KMS-11 (cell line): ENCODE measurements around the gene MED9.
"Not testable (repeated sequence)": the region's sequence is repeated elsewhere in the genome, so short reads cannot be mapped to it uniquely, and the experiment has no call there.

ENCODE experiments used
- H2AFZ ChIP-seq: fragments of 200-600 bp; sonication (generic); 2 replicates; pipeline ENCODE4 v1.6.1; 2016; ENCODE audit warnings: antibody characterized with exemption, mixed run types, low read depth
- H3K27ac ChIP-seq: fragments of 200-600 bp; sonication (generic); 2 replicates; pipeline ENCODE4 v1.6.1; 2016; ENCODE audit warnings: mild to moderate bottlenecking, mixed run types
- H3K27me3 ChIP-seq: fragments of 200-600 bp; sonication (generic); 2 replicates; pipeline ENCODE4 v1.6.1; 2017; ENCODE audit warnings: mild to moderate bottlenecking, low read depth, mixed run types, moderate library complexity; ENCODE audit not compliant: insufficient read depth
- H3K36me3 ChIP-seq: fragments of 200-600 bp; sonication (generic); 2 replicates; pipeline ENCODE4 v1.6.1; 2017; ENCODE audit warnings: mild to moderate bottlenecking, mixed run types; ENCODE audit not compliant: insufficient read depth
- H3K4me1 ChIP-seq: fragments of 200-600 bp; sonication (generic); 2 replicates; pipeline ENCODE4 v1.6.1; 2016; ENCODE audit warnings: mild to moderate bottlenecking, low read depth, mixed run types; ENCODE audit not compliant: poor library complexity, severe bottlenecking
- H3K4me2 ChIP-seq: fragments of 200-600 bp; sonication (generic); 2 replicates; pipeline ENCODE4 v1.7.0; 2016; ENCODE audit warnings: mild to moderate bottlenecking, mixed run types
- H3K4me3 ChIP-seq: fragments of 200-600 bp; sonication (generic); IDR thresholded peaks from 2 replicates; pipeline ENCODE4 v1.6.1; 2017; ENCODE audit warnings: low read depth, low read length, mixed read lengths; ENCODE audit not compliant: insufficient read depth
- H3K79me2 ChIP-seq: fragments of 200-600 bp; sonication (generic); 2 replicates; pipeline ENCODE4 v1.6.1; 2016; ENCODE audit warnings: low read depth, mixed run types; ENCODE audit not compliant: insufficient read depth
- H3K9ac ChIP-seq: fragments of 200-600 bp; sonication (generic); 2 replicates; pipeline ENCODE4 v1.6.1; 2016; ENCODE audit warnings: mild to moderate bottlenecking, mixed run types
- H4K20me1 ChIP-seq: fragments of 200-600 bp; sonication (generic); 2 replicates; pipeline ENCODE4 v1.6.1; 2016; ENCODE audit warnings: mild to moderate bottlenecking, mixed run types; ENCODE audit not compliant: insufficient read depth
- TF ChIP-seq, protein P1 (sequence below): fragments of 200-600 bp; sonication (generic); conservative IDR thresholded peaks from 2 replicates; pipeline ENCODE4 v1.6.1; 2017; ENCODE audit warnings: low read depth, mild to moderate bottlenecking, antibody characterized with exemption, low read length, moderate library complexity, mixed read lengths

The MED9 gene

DNA sequence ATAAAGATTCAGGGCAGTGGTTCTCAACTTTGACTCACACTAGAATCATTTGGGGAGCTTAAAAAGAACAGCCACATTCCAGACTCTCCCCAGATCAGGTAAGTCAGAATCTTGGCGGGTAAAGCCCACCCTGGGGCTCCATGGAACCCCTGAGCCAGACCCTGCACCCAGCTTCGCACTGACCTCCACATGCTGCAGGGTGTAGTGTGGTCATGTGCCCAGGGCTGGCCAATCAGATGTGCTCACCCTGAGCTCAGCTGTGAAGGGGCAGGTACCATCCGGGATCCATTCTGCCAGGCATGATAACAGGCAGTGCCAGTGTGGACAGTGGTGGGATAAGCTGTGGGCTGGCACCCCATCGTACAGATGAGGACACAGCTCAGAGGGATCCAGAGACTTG is 28.1 kb upstream of the MED9 start:
- no peak overlapping the region for H3K9ac ChIP-seq
- H3K4me2 ChIP-seq, result no peak overlapping the region
- H3K27ac ChIP-seq, result no peak overlapping the region
- TF ChIP-seq, protein P1, sequence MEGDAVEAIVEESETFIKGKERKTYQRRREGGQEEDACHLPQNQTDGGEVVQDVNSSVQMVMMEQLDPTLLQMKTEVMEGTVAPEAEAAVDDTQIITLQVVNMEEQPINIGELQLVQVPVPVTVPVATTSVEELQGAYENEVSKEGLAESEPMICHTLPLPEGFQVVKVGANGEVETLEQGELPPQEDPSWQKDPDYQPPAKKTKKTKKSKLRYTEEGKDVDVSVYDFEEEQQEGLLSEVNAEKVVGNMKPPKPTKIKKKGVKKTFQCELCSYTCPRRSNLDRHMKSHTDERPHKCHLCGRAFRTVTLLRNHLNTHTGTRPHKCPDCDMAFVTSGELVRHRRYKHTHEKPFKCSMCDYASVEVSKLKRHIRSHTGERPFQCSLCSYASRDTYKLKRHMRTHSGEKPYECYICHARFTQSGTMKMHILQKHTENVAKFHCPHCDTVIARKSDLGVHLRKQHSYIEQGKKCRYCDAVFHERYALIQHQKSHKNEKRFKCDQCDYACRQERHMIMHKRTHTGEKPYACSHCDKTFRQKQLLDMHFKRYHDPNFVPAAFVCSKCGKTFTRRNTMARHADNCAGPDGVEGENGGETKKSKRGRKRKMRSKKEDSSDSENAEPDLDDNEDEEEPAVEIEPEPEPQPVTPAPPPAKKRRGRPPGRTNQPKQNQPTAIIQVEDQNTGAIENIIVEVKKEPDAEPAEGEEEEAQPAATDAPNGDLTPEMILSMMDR, result no peak
- no peaks in the 10 kb centered on the region for H3K79me2 ChIP-seq
- H3K27me3 ChIP-seq, result no peaks in the 10 kb centered on the region
- H3K4me1 ChIP-seq, result no peaks in the 10 kb centered on the region
- H2AFZ ChIP-seq, result no peak overlapping the region
- no peaks in the 10 kb centered on the region for H3K36me3 ChIP-seq
- H4K20me1 ChIP-seq, result no peaks in the 10 kb centered on the region
- H3K4me3 ChIP-seq, result no peak overlapping the region

- TF ChIP-seq, protein P1, result no peak
- no peak overlapping the region for H3K4me3 ChIP-seq
- no peak overlapping the region for H3K9ac ChIP-seq
- no peaks in the 10 kb centered on the region for H3K4me1 ChIP-seq
- H3K36me3 ChIP-seq, result no peaks in the 10 kb centered on the region
- no peak overlapping the region for H3K27ac ChIP-seq
- H3K27me3 ChIP-seq, result no peaks in the 10 kb centered on the region
- H3K79me2 ChIP-seq, result no peaks in the 10 kb centered on the region
- H3K4me2 ChIP-seq, result no peak overlapping the region
- H4K20me1 ChIP-seq, result no peaks in the 10 kb centered on the region
- no peak overlapping the region for H2AFZ ChIP-seq
These were observed 23.7 kb upstream of the MED9 start for GRCh38 chr17:17453088-17453487.

GRCh38 chr17:17454276-17454675 is 22.5 kb upstream of the MED9 start:
- Histone ChIP-seq H3K4me2 (no peak overlapping the region), H4K20me1 (no peaks in the 10 kb centered on the region), H3K27ac (no peak overlapping the region), H3K79me2 (no peaks in the 10 kb centered on the region), H2AFZ (no peak overlapping the region), H3K36me3 (no peaks in the 10 kb centered on the region), H3K27me3 (no peaks in the 10 kb centered on the region), H3K4me1 (no peaks in the 10 kb centered on the region), H3K4me3 (no peak overlapping the region), H3K9ac (no peak overlapping the region)
- TF ChIP-seq, protein P1, result no peak

DNA sequence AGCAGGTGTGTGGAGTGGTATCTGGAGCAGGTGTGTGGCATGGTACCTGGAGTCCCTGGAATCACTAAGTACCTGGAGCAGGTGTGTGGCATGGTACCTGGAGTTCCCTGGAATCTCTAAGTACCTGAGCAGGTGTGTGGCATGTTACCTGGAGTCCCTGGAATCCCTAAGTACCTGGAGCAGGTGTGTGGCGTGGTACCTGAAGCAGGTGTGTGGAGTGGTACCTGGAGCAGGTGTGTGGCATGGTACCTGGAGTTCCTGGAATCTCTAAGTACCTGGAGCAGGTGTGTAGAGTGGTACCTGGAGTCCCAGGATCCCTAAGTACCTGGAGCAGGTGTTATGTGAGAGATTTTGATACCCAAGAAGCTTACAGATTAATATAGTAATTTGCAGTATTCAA is 22.1 kb upstream of the MED9 start:
- H4K20me1 ChIP-seq, H3K79me2 ChIP-seq, H2AFZ ChIP-seq, H3K4me1 ChIP-seq, H3K4me3 ChIP-seq, H3K27me3 ChIP-seq, H3K4me2 ChIP-seq, H3K36me3 ChIP-seq, H3K9ac ChIP-seq, H3K27ac ChIP-seq: not testable (repeated sequence)

DNA sequence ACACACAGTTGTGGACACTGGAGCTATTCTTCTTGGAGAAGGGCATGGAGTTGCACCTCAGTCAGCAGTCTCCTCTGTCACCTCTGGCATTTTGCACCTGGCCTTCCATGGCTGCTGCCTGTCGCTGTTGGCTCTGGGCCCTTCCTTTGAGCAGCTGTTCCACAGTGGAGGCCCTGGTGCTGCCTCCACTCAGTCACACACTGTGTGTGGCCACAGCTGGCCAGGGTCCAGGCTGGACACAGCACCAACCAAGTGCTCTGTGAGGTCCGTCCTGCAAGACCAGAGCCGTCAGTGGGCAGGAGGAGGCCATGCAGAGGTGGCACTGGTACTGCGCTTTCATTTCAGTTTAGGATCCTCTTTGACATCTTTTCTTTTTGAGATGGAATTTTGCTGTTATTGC is 21.6 kb upstream of the MED9 start:
- Histone ChIP-seq H3K9ac (no peak overlapping the region), H3K4me2 (no peak overlapping the region), H2AFZ (no peak overlapping the region), H4K20me1 (no peaks in the 10 kb centered on the region), H3K79me2 (no peaks in the 10 kb centered on the region), H3K4me3 (no peak overlapping the region), H3K36me3 (no peaks in the 10 kb centered on the region), H3K27ac (no peak overlapping the region), H3K4me1 (no peaks in the 10 kb centered on the region), H3K27me3 (no peaks in the 10 kb centered on the region)
- TF ChIP-seq, protein P1, result no peak
